C4-2B (cell line): ENCODE measurements around the gene KRT79.

Experiments used
- CTCF ChIP-seq: fragments of 450-650 bp; conservative IDR thresholded peaks from 2 replicates; pipeline ENCODE4 v1.5.1; 2017; ENCODE audit warnings: mild to moderate bottlenecking
- ZFX ChIP-seq: fragments of 450-650 bp; IDR thresholded peaks from 2 replicates; pipeline ENCODE4 v1.6.1; 2017

- TF ChIP-seq CTCF (no peak), ZFX (no peak)
Measured at GRCh38 chr12:52821071-52821730, 12.9 kb downstream of the KRT79 start.
